GM21447 (cell line): ENCODE data around the gene FOXP1.

Source experiments
- ATAC-seq: cut with Tn5 transposase; IDR thresholded peaks from one replicate; pipeline ENCODE4 v1.9.1; 2021; ENCODE audit not compliant: unreplicated experiment

Gene FOXP1

GRCh38 chr3:71384388-71384787 lies 199.1 kb downstream of the FOXP1 start:
- no peak for ATAC-seq

GRCh38 chr3:71380096-71380495 lies 203.4 kb downstream of the FOXP1 start:
- no peak for ATAC-seq

GRCh38 chr3:71378509-71378908 lies 205.0 kb downstream of the FOXP1 start:
- ATAC-seq: no peak

- ATAC-seq: no peak
These were observed 206.6 kb downstream of the FOXP1 start for GRCh38 chr3:71376911-71377310.

- ATAC-seq: no peak
These were observed 207.0 kb downstream of the FOXP1 start for GRCh38 chr3:71376503-71376902.

- ATAC-seq: no peak
These were observed 208.9 kb downstream of the FOXP1 start for GRCh38 chr3:71374582-71374981.

GRCh38 chr3:71372911-71373637 lies 210.5 kb downstream of the FOXP1 start:
- ATAC-seq: no peak

- no peak for ATAC-seq
These were observed 211.2 kb downstream of the FOXP1 start for GRCh38 chr3:71372241-71372768.

GRCh38 chr3:71371282-71371681 lies 212.2 kb downstream of the FOXP1 start:
- no peak for ATAC-seq

- no peak for ATAC-seq
These were observed 213.1 kb downstream of the FOXP1 start for GRCh38 chr3:71370467-71370866.

GRCh38 chr3:71369701-71370391 lies 213.7 kb downstream of the FOXP1 start:
- no peak for ATAC-seq

GRCh38 chr3:71366988-71367604 lies 216.4 kb downstream of the FOXP1 start:
- ATAC-seq: no peak

GRCh38 chr3:71361334-71361890 lies 222.1 kb downstream of the FOXP1 start:
- no peak for ATAC-seq

GRCh38 chr3:71360764-71361163 lies 222.8 kb downstream of the FOXP1 start:
- ATAC-seq: peak; percentile 81

- peak; percentile 52 for ATAC-seq
These were observed 223.3 kb downstream of the FOXP1 start for GRCh38 chr3:71360180-71360579.

GRCh38 chr3:71358243-71358642 lies 225.3 kb downstream of the FOXP1 start:
- ATAC-seq: no peak

GRCh38 chr3:71356265-71356664 lies 227.3 kb downstream of the FOXP1 start:
- no peak for ATAC-seq

GRCh38 chr3:71355862-71356261 lies 227.7 kb downstream of the FOXP1 start:
- ATAC-seq: no peak

- no peak for ATAC-seq
These were observed 228.5 kb downstream of the FOXP1 start for GRCh38 chr3:71355037-71355436.

- no peak for ATAC-seq
These were observed 232.0 kb downstream of the FOXP1 start for GRCh38 chr3:71351403-71352149.

- no peak for ATAC-seq
These were observed 232.5 kb downstream of the FOXP1 start for GRCh38 chr3:71350998-71351397.
